Mammary epithelial cell (primary cell): Measurements from ENCODE around the gene HERC4.

Source experiments
- EZH2 ChIP-seq: IDR thresholded peaks from 2 replicates; pipeline ENCODE4 v1.6.1; 2012; ENCODE audit warnings: low read length, inconsistent platforms, borderline replicate concordance
- TF ChIP-seq, protein P1 (sequence below), 2 donors: IDR thresholded peaks in 1 of 2; conservative IDR thresholded peaks in 1 of 2; 2 replicates each; pipeline ENCODE4 v1.5.1; 2011 to 2012; ENCODE audit warnings: inconsistent platforms in 2 of 2, low read length in 2 of 2, mild to moderate bottlenecking in 2 of 2, control low read depth in 1 of 2, low read depth in 1 of 2; ENCODE audit not compliant: insufficient read depth in 1 of 2; ENCODE audit errors: extremely low read depth in 1 of 2

DNA sequence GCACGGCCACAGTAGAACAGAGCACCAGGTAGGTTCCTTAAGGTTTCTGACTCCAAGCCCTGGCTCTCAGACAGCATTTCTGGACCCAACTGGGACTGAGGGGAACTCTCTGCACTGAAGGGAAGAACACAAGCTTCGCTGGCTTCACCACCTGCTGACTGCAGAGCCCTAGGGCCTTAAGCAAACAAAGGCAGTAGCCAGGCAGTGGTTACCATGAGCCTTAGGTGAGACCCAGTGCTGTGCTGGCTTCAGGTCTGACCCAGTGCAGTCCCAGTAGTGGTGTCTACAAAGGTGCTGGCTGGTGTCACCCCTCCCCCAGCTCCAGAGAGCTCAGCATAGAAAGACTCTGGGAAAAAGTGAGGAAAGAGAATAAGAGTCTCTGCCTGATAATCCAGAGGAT lies 131.2 kb downstream of the HERC4 start:
- TF ChIP-seq, protein P1, sequence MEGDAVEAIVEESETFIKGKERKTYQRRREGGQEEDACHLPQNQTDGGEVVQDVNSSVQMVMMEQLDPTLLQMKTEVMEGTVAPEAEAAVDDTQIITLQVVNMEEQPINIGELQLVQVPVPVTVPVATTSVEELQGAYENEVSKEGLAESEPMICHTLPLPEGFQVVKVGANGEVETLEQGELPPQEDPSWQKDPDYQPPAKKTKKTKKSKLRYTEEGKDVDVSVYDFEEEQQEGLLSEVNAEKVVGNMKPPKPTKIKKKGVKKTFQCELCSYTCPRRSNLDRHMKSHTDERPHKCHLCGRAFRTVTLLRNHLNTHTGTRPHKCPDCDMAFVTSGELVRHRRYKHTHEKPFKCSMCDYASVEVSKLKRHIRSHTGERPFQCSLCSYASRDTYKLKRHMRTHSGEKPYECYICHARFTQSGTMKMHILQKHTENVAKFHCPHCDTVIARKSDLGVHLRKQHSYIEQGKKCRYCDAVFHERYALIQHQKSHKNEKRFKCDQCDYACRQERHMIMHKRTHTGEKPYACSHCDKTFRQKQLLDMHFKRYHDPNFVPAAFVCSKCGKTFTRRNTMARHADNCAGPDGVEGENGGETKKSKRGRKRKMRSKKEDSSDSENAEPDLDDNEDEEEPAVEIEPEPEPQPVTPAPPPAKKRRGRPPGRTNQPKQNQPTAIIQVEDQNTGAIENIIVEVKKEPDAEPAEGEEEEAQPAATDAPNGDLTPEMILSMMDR (conservative IDR thresholded peaks at IDR 0.05 in 1 of 2, IDR thresholded peaks at IDR 0.05 in 1 of 2; ENCODE audit: extremely low read depth in 1 of 2, insufficient read depth in 1 of 2, low read depth in 1 of 2, low read length in 2 of 2): no peak
- no peak for TF ChIP-seq EZH2
